IMR-90 (cell line): ENCODE data around the gene OGT. TPM values are rescaled to one million over a fixed set of nuclear protein-coding genes. Genes with fewer than 3 reads are reported as not detected.

Source experiments
- ATAC-seq: fragments of 200-7000 bp; cut with Tn5 transposase; 2 replicates; pipeline ENCODE4 v1.9.1; 2020; ENCODE audit warnings: low read depth, mild to moderate bottlenecking, moderate library complexity
- BruUV-seq: library from RNA; stranded (reverse); fragments of 400-500 nt; replicated peaks from 2 replicates; lab custom pipeline; 2021; lab: Mats Ljungman, UMichigan
- CTCF ChIA-PET: fragments of 300-600 bp; formaldehyde crosslinking; extraction: SDS; loops from one replicate; lab custom pipeline; 2021; ENCODE audit warnings: antibody characterized with exemption; lab: Yijun Ruan, JAX
- POLR2A ChIA-PET: fragments of 300-600 bp; sonication (Branson Sonifier 250); formaldehyde crosslinking; loops from one replicate; lab custom pipeline; 2022; ENCODE audit warnings: antibody characterized with exemption; ENCODE audit not compliant: unreplicated experiment; lab: Charles Lee
- DNase-seq: peaks from one replicate; pipeline ENCODE4 v3.0.0; 2013
- H2AFZ ChIP-seq: replicated peaks from 2 replicates; pipeline ENCODE3; 2013; ENCODE audit warnings: low read length, mild to moderate bottlenecking; ENCODE audit not compliant: poor library complexity
- H2AK5ac ChIP-seq: 2 replicates; pipeline ENCODE4 v1.6.1; 2013; ENCODE audit warnings: low read depth, low read length, inconsistent platforms
- H2AK9ac ChIP-seq: replicated peaks from 2 replicates; pipeline ENCODE3; 2013; ENCODE audit warnings: mild to moderate bottlenecking, low read depth, low read length, moderate library complexity; ENCODE audit not compliant: poor library complexity
- H2BK120ac ChIP-seq: 2 replicates; pipeline ENCODE4 v1.6.1; 2013; ENCODE audit warnings: low read depth, low read length, inconsistent platforms
- H2BK15ac ChIP-seq: 3 replicates; pipeline ENCODE4 v1.6.1; 2013; ENCODE audit warnings: low read depth, low read length, inconsistent platforms
- H2BK20ac ChIP-seq: 2 replicates; pipeline ENCODE4 v1.6.1; 2013; ENCODE audit warnings: low read depth, mild to moderate bottlenecking, inconsistent platforms, low read length, moderate library complexity
- H2BK5ac ChIP-seq: 2 replicates; pipeline ENCODE4 v1.6.1; 2013; ENCODE audit warnings: mild to moderate bottlenecking, low read depth, low read length, inconsistent platforms; ENCODE audit not compliant: poor library complexity, severe bottlenecking
- H3K14ac ChIP-seq: replicated peaks from 2 replicates; pipeline ENCODE4 v1.6.1; 2013; ENCODE audit warnings: low read depth, low read length, inconsistent platforms
- H3K18ac ChIP-seq: 2 replicates; pipeline ENCODE4 v1.6.1; 2013; ENCODE audit warnings: low read depth, low read length, control low read depth
- H3K23ac ChIP-seq: 2 replicates; pipeline ENCODE4 v1.6.1; 2013; ENCODE audit warnings: low read depth, low read length, inconsistent platforms
- H3K27ac ChIP-seq: 2 replicates; pipeline ENCODE4 v1.5.1; 2013; ENCODE audit warnings: mild to moderate bottlenecking, control low read depth, low read length; ENCODE audit not compliant: insufficient read depth
- H3K27me3 ChIP-seq: 2 replicates; pipeline ENCODE4 v1.6.1; 2013; ENCODE audit warnings: low read length; ENCODE audit not compliant: control insufficient read depth, insufficient read depth
- H3K36me3 ChIP-seq: 2 replicates; pipeline ENCODE4 v1.6.1; 2013; ENCODE audit warnings: low read length, mixed read lengths; ENCODE audit not compliant: control insufficient read depth, insufficient read depth
- H3K4ac ChIP-seq: 2 replicates; pipeline ENCODE4 v1.6.1; 2013; ENCODE audit warnings: low read depth, low read length, inconsistent platforms
- H3K4me1 ChIP-seq: 2 replicates; pipeline ENCODE4 v1.6.1; 2013; ENCODE audit warnings: low read length, mixed read lengths; ENCODE audit not compliant: control insufficient read depth, insufficient read depth
- H3K4me2 ChIP-seq: 2 replicates; pipeline ENCODE4 v1.6.1; 2013; ENCODE audit warnings: low read depth, mild to moderate bottlenecking, control low read depth, low read length, moderate library complexity
- H3K4me3 ChIP-seq: 2 replicates; pipeline ENCODE4 v1.5.1; 2013; ENCODE audit warnings: low read depth, mild to moderate bottlenecking, control low read depth, low read length, moderate library complexity; ENCODE audit not compliant: insufficient read depth
- H3K56ac ChIP-seq: 2 replicates; pipeline ENCODE4 v1.6.1; 2013; ENCODE audit warnings: low read length, inconsistent platforms; ENCODE audit not compliant: insufficient read depth; ENCODE audit errors: extremely low read depth
- H3K79me1 ChIP-seq, 2 experiments: 2 replicates each; pipeline ENCODE4 v1.6.1; 2013; ENCODE audit warnings: low read length in 2 of 2, inconsistent platforms in 1 of 2, low read depth in 1 of 2
- H3K9ac ChIP-seq: 2 replicates; pipeline ENCODE4 v1.6.1; 2013; ENCODE audit warnings: low read depth, low read length, control low read depth
- H3K9me1 ChIP-seq: 2 replicates; pipeline ENCODE4 v1.6.1; 2013; ENCODE audit warnings: low read length, inconsistent platforms; ENCODE audit not compliant: insufficient read depth
- H3K9me3 ChIP-seq: 2 replicates; pipeline ENCODE4 v1.6.1; 2013; ENCODE audit warnings: low read length; ENCODE audit not compliant: control insufficient read depth, insufficient read depth
- H4K20me1 ChIP-seq: 2 replicates; pipeline ENCODE4 v1.6.1; 2013; ENCODE audit warnings: low read length, inconsistent platforms; ENCODE audit not compliant: insufficient read depth
- H4K5ac ChIP-seq: 2 replicates; pipeline ENCODE4 v1.6.1; 2013; ENCODE audit warnings: mild to moderate bottlenecking, low read depth, low read length, control low read depth
- H4K8ac ChIP-seq, 2 experiments: 2 replicates each; pipeline ENCODE4 v1.6.1; 2013; ENCODE audit warnings: low read depth in 2 of 2, low read length in 2 of 2, control low read depth in 1 of 2, inconsistent platforms in 1 of 2
- H4K91ac ChIP-seq: 2 replicates; pipeline ENCODE4 v1.6.1; 2013; ENCODE audit warnings: low read depth, low read length, inconsistent platforms; ENCODE audit not compliant: insufficient read depth
- BHLHE40 ChIP-seq: fragments of 150-350 bp; IDR thresholded peaks from 2 replicates; pipeline ENCODE4 v1.6.1; 2016; ENCODE audit warnings: mild to moderate bottlenecking, low read depth, low read length
- CEBPB ChIP-seq: IDR thresholded peaks from 2 replicates; pipeline ENCODE4 v1.6.1; 2012; ENCODE audit warnings: low read depth, low read length, improper control_type of control experiment
- CHD1 ChIP-seq: IDR thresholded peaks from 2 replicates; pipeline ENCODE4 v1.6.1; 2012; ENCODE audit warnings: low read depth, low read length, improper control_type of control experiment
- ELK1 ChIP-seq: fragments of 150-350 bp; IDR thresholded peaks from 2 replicates; pipeline ENCODE4 v1.6.1; 2016; ENCODE audit warnings: low read depth, mild to moderate bottlenecking, low read length, moderate library complexity, borderline replicate concordance
- MAFK ChIP-seq: IDR thresholded peaks from 2 replicates; pipeline ENCODE4 v1.6.1; 2012; ENCODE audit warnings: low read depth, low read length, improper control_type of control experiment
- NFE2L2 ChIP-seq: fragments of 150-350 bp; IDR thresholded peaks from 2 replicates; pipeline ENCODE4 v1.6.1; 2016; ENCODE audit warnings: low read depth, mild to moderate bottlenecking, low read length
- POLR2A ChIP-seq: IDR thresholded peaks from 2 replicates; pipeline ENCODE4 v1.6.1; 2012; ENCODE audit warnings: mild to moderate bottlenecking, low read depth, low read length
- RCOR1 ChIP-seq: IDR thresholded peaks from 2 replicates; pipeline ENCODE4 v1.6.1; 2012; ENCODE audit warnings: mild to moderate bottlenecking, low read length, improper control_type of control experiment; ENCODE audit not compliant: insufficient replicate concordance
- RFX5 ChIP-seq: IDR thresholded peaks from 2 replicates; pipeline ENCODE4 v1.8.0; 2012; ENCODE audit warnings: low read depth, mild to moderate bottlenecking, low read length, moderate library complexity
- USF2 ChIP-seq: fragments of 150-350 bp; IDR thresholded peaks from 2 replicates; pipeline ENCODE4 v1.6.1; 2017; ENCODE audit warnings: mild to moderate bottlenecking, antibody characterized with exemption, low read length, low read depth
- WGBS, 2 experiments: methylation state at CpG; one replicate each; pipeline versions ENCODE4 v1.1.5 to v1.1.7; 2013; ENCODE audit warnings: missing lambda C conversion rate in 2 of 2; ENCODE audit not compliant: insufficient read length in 1 of 2; ENCODE audit errors: extremely low coverage in 2 of 2; 5-methylcytosine and 5-hydroxymethylcytosine counted together
- dilution Hi-C: fragments of 300-500 bp; cut with HindIII; formaldehyde crosslinking; loops from one replicate; pipeline ENCODE4 v1.14.3; 2018; ENCODE audit warnings: low sequenced_read_pairs; ENCODE audit not compliant: unreplicated experiment
- in situ Hi-C: fragments of 300-500 bp; cut with MboI; formaldehyde crosslinking; loops from 3 replicates; pipeline ENCODE4 v1.14.3; 2019; ENCODE audit warnings: low sequenced_read_pairs, inconsistent platforms, mixed read lengths
- intact Hi-C: fragments of 100-400 bp; cut with micrococcal nuclease; formaldehyde crosslinking; loops from 2 replicates; pipeline ENCODE4 v1.10.0; 2022
- polyA plus RNA-seq, 3 experiments: library from polyadenylated mRNA; depleted of rRNA; stranded (reverse); fragments of >200 nt; gene quantifications; 2 replicates each; pipeline ENCODE4 v1.2.3, GENCODE V29; 2012; ENCODE audit warnings: low replicate concordance in 1 of 3
- total RNA-seq: library from RNA; depleted of rRNA; stranded (reverse); fragments of >200 nt; gene quantifications from 2 replicates; pipeline ENCODE4 v1.2.3, GENCODE V29; 2012

Gene OGT
- total and polyA plus RNA-seq, 2 of the 4 experiments (the other 2 are of a cell fraction): 80.7 to 113 TPM

- in situ Hi-C loops: no loop called here
- no peaks in the 10 kb centered on the region for H4K20me1 ChIP-seq
- H3K27ac ChIP-seq: no peak overlapping the region
Observed at GRCh38 chrX:71622576-71623450, 89.9 kb downstream of the OGT start.

More at GRCh38 chrX:71622576-71623450, 89.9 kb downstream of the OGT start:
- Histone ChIP-seq H2AK5ac (no peak overlapping the region), H4K5ac (no peak overlapping the region), H3K18ac (no peak overlapping the region), H3K27me3 (peaks cover 3% of the 10 kb centered on the region; the same call in 1 of the 2 replicates), H3K4me1 (no peaks in the 10 kb centered on the region; the same call in 1 of the 2 replicates), H3K79me1 (no peaks in the 10 kb centered on the region), H3K9me1 (no peaks in the 10 kb centered on the region), H3K56ac (no peak overlapping the region), H3K9ac (no peak overlapping the region), H4K91ac (no peak overlapping the region), H3K4me2 (no peak overlapping the region), H3K14ac (no peak overlapping the region), H3K4ac (no peak overlapping the region), H2BK120ac (no peak overlapping the region), H2BK5ac (no peak overlapping the region), H3K4me3 (no peak overlapping the region), H4K8ac (no peak overlapping the region), H2AFZ (peak overlapping the region; percentile 52), H2AK9ac (no peak overlapping the region), H3K23ac (no peak overlapping the region), H2BK20ac (no peak overlapping the region), H2BK15ac (no peak overlapping the region), H3K36me3 (no peaks in the 10 kb centered on the region), H3K9me3 (no peaks in the 10 kb centered on the region; the same call in 1 of the 2 replicates)
- intact Hi-C loops (no loop called here), dilution Hi-C loops (no loop called here)
- ChIA-PET POLR2A (no interaction called here), CTCF (no interaction called here)
- TF ChIP-seq RCOR1 (no peak), MAFK (no peak), CEBPB (no peak), RFX5 (no peak), USF2 (no peak), CHD1 (no peak), NFE2L2 (no peak), ELK1 (no peak), POLR2A (no peak), BHLHE40 (no peak)
- ATAC-seq (peak; percentile 84), DNase-seq (peak; percentile 57)
- WGBS, 2 experiments: 52% methylated on average over 3 of the region's 13 CpGs; no CpG with 5 or more reads in 1 of the 2 experiments
- BruUV-seq: no TSS peak
